ENCODE measurements around the gene SOCS3. TPM values are rescaled to one million over a fixed set of nuclear protein-coding genes. Genes with fewer than 3 reads are reported as not detected.
"Not testable (repeated sequence)": the region's sequence is repeated elsewhere in the genome, so short reads cannot be mapped to it uniquely, and the experiment has no call there.

SOCS3 gene
- total RNA-seq, 6 donors from 2014 or later, result 67.1 to 173 (median 114) TPM

- H3K36me3 ChIP-seq, result no peaks in the 10 kb centered on the region
- DNase-seq (peak in 1 of 2 donors; percentile 60), ATAC-seq (ENCODE audit: low FRiP score in 2 of 2) (no peak)
- no peak for TF ChIP-seq CTCF (IDR thresholded peaks at IDR 0.05)
- no peak for TF ChIP-seq POLR2A (IDR thresholded peaks at IDR 0.05)
- no peak for TF ChIP-seq POLR2AphosphoS5 (IDR thresholded peaks at IDR 0.05)
- no peak for TF ChIP-seq EP300 (IDR thresholded peaks at IDR 0.05)
- WGBS, 2 donors, result 53 to 59% methylated on average over 11 of the region's 11 CpGs
- peaks cover 27 to 38% (median 32%) of the 10 kb centered on the region in 4 donors for H3K4me1 ChIP-seq
- H3K4me3 ChIP-seq, result no peak overlapping the region
- peak overlapping the region in 2 of 4 donors; percentile 3 to 15 for H3K27ac ChIP-seq
- no peaks in the 10 kb centered on the region for H3K27me3 ChIP-seq
- H3K9me3 ChIP-seq, result no peaks in the 10 kb centered on the region
Observed at GRCh38 chr17:78338486-78339259, 21.2 kb downstream of the SOCS3 start.

GRCh38 chr17:78337244-78338109 lies 22.4 kb downstream of the SOCS3 start:
- peaks cover 15 to 26% (median 20%) of the 10 kb centered on the region in 4 donors for H3K4me1 ChIP-seq
- no peaks in the 10 kb centered on the region for H3K27me3 ChIP-seq
- no peaks in the 10 kb centered on the region for H3K9me3 ChIP-seq
- 82 to 84% methylated on average over 19 of the region's 19 CpGs for WGBS, 2 donors
- H3K27ac ChIP-seq, result peak overlapping the region in 2 of 4 donors; percentile 21 to 25
- ATAC-seq (ENCODE audit: low FRiP score in 2 of 2) (peak; percentile 38 to 78), DNase-seq (peak in 1 of 2 donors; percentile 75)
- peak in 1 of 4 donors; percentile 10 for TF ChIP-seq EP300 (IDR thresholded peaks at IDR 0.05)
- TF ChIP-seq POLR2A (IDR thresholded peaks at IDR 0.05), result no peak
- TF ChIP-seq CTCF (IDR thresholded peaks at IDR 0.05), result no peak
- TF ChIP-seq POLR2AphosphoS5 (IDR thresholded peaks at IDR 0.05), result peak; percentile 14 to 71
- H3K4me3 ChIP-seq, result no peak overlapping the region
- H3K36me3 ChIP-seq, result no peaks in the 10 kb centered on the region

GRCh38 chr17:78335209-78335608 lies 24.7 kb downstream of the SOCS3 start:
- no peak overlapping the region for H3K27ac ChIP-seq
- ATAC-seq (ENCODE audit: low FRiP score in 2 of 2), result no peak

GRCh38 chr17:78332991-78333390 lies 26.9 kb downstream of the SOCS3 start:
- no peaks in the 10 kb centered on the region for H3K27me3 ChIP-seq
- H3K27ac ChIP-seq, result no peak overlapping the region
- ATAC-seq (ENCODE audit: low FRiP score in 2 of 2) (no peak), DNase-seq (no peak)
- peaks cover 8 to 18% (median 10%) of the 10 kb centered on the region in 4 donors for H3K4me1 ChIP-seq
- WGBS, 2 donors, result 57 to 62% methylated on average over 4 of the region's 4 CpGs
- no peaks in the 10 kb centered on the region for H3K36me3 ChIP-seq
- no peaks in the 10 kb centered on the region for H3K9me3 ChIP-seq
- no peak for TF ChIP-seq POLR2A (IDR thresholded peaks at IDR 0.05)
- TF ChIP-seq EP300 (IDR thresholded peaks at IDR 0.05), result no peak
- TF ChIP-seq POLR2AphosphoS5 (IDR thresholded peaks at IDR 0.05), result no peak
- TF ChIP-seq CTCF (IDR thresholded peaks at IDR 0.05), result no peak
- no peak overlapping the region for H3K4me3 ChIP-seq

More at GRCh38 chr17:78335209-78335608, 24.7 kb downstream of the SOCS3 start:
- no peak for TF ChIP-seq POLR2AphosphoS5 (IDR thresholded peaks at IDR 0.05)
- TF ChIP-seq CTCF (IDR thresholded peaks at IDR 0.05), result no peak
- TF ChIP-seq EP300 (IDR thresholded peaks at IDR 0.05), result no peak
- no peak for TF ChIP-seq POLR2A (IDR thresholded peaks at IDR 0.05)
- Histone ChIP-seq H3K36me3 (no peaks in the 10 kb centered on the region), H3K27me3 (no peaks in the 10 kb centered on the region), H3K4me1 (peaks cover 5 to 17% (median 8%) of the 10 kb centered on the region in 4 donors), H3K9me3 (no peaks in the 10 kb centered on the region), H3K4me3 (no peak overlapping the region)
- DNase-seq, result no peak
- WGBS, 2 donors, result 73 to 84% methylated on average over 11 of the region's 11 CpGs

- not testable (repeated sequence) for H3K27me3 ChIP-seq; DNase-seq; ATAC-seq (ENCODE audit: low FRiP score in 2 of 2); H3K9me3 ChIP-seq; H3K27ac ChIP-seq; H3K4me3 ChIP-seq; H3K36me3 ChIP-seq
- WGBS, 2 donors, result 80 to 90% methylated on average over 12 of the region's 12 CpGs
- H3K4me1 ChIP-seq, result peaks cover 7 to 14% (median 8%) of the 10 kb centered on the region in 4 donors
Observed at GRCh38 chr17:78331355-78331754, 28.5 kb downstream of the SOCS3 start.
